Keratinocyte (primary cell): ENCODE measurements around the gene CXorf65.

Source experiments
- EZH2 ChIP-seq: IDR thresholded peaks from one replicate; pipeline ENCODE4 v1.6.1; 2012; ENCODE audit warnings: inconsistent platforms, mild to moderate bottlenecking, low read length, moderate library complexity
- TF ChIP-seq, protein P1 (sequence below), 3 experiments: IDR thresholded peaks in 1 of 3; conservative IDR thresholded peaks in 1 of 3; optimal IDR thresholded peaks in 1 of 3; 2 replicates in 2 of 3; 3 replicates in 1 of 3; pipeline versions ENCODE3 to v1.5.1; 2011; ENCODE audit warnings: low read length in 3 of 3, mild to moderate bottlenecking in 3 of 3, moderate library complexity in 2 of 3, control low read depth in 1 of 3, inconsistent platforms in 1 of 3; ENCODE audit not compliant: insufficient read depth in 2 of 3; ENCODE audit errors: extremely low read depth in 1 of 3

DNA sequence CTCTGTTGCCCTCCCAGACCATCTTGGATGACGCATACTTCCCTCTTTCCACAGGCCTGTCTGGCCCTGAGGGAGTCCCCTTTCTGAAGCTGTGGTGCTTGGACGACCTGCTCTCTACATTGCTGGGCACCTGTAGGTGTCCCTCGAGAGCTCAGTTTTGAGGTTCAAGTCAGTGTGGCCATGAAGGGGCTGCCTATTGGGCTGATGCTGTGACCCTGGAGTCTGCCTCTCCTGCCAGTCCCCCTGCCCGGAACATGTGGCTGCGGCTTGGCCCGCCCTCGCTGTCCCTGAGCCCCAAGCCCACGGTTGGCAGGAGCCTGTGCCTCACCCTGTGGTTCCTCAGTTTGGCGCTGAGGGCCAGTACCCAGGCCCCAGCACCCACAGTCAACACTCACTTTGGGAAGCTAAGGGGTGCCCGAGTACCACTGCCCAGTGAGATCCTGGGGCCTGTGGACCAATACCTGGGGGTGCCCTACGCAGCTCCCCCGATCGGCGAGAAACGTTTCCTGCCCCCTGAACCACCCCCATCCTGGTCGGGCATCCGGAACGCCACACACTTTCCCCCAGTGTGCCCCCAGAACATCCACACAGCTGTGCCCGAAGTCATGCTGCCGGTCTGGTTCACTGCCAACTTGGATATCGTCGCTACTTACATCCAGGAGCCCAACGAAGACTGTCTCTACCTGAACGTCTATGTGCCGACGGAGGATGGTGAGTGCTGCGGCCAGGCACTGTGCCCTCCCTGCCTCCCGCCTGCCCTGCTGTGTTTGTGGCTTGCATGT is 41.1 kb upstream of the CXorf65 start:
- TF ChIP-seq, protein P1, sequence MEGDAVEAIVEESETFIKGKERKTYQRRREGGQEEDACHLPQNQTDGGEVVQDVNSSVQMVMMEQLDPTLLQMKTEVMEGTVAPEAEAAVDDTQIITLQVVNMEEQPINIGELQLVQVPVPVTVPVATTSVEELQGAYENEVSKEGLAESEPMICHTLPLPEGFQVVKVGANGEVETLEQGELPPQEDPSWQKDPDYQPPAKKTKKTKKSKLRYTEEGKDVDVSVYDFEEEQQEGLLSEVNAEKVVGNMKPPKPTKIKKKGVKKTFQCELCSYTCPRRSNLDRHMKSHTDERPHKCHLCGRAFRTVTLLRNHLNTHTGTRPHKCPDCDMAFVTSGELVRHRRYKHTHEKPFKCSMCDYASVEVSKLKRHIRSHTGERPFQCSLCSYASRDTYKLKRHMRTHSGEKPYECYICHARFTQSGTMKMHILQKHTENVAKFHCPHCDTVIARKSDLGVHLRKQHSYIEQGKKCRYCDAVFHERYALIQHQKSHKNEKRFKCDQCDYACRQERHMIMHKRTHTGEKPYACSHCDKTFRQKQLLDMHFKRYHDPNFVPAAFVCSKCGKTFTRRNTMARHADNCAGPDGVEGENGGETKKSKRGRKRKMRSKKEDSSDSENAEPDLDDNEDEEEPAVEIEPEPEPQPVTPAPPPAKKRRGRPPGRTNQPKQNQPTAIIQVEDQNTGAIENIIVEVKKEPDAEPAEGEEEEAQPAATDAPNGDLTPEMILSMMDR (optimal IDR thresholded peaks at IDR 0.05 in 1 of 3, IDR thresholded peaks at IDR 0.05 in 1 of 3, conservative IDR thresholded peaks at IDR 0.05 in 1 of 3; ENCODE audit: extremely low read depth in 1 of 3, insufficient read depth in 2 of 3, low read length in 3 of 3): no peak
- no peak for TF ChIP-seq EZH2
